Left renal cortex interstitium (tissue), 4 donors: Measurements from ENCODE around the gene FOXO6. TPM values are rescaled to one million over a fixed set of nuclear protein-coding genes. Genes with fewer than 3 reads are reported as not detected.
"Not testable (repeated sequence)": the region's sequence is repeated elsewhere in the genome, so short reads cannot be mapped to it uniquely, and the experiment has no call there.

ENCODE experiments used
- DNase-seq, 4 donors: peaks; one replicate each; pipeline ENCODE4 v3.0.0-alpha.2; 2013; ENCODE audit warnings: low read depth in 4 of 4, low spot score in 2 of 4, missing footprints in 1 of 4
- polyA plus RNA-seq, 4 donors: library from polyadenylated mRNA; unstranded; fragments of 120-200 nt; gene quantifications; one replicate each; pipeline ENCODE4 v1.2.1, GENCODE V29; 2013; ENCODE audit not compliant: insufficient read length in 4 of 4

Gene FOXO6
- polyA plus RNA-seq, 4 donors: 1.6 to 3.2 (median 2.4) TPM

- no peak for DNase-seq
Observed at GRCh38 chr1:41328780-41329640, 32.2 kb upstream of the FOXO6 start.

GRCh38 chr1:41329662-41330587 lies 31.3 kb upstream of the FOXO6 start:
- no peak for DNase-seq

GRCh38 chr1:41330588-41331545 lies 30.4 kb upstream of the FOXO6 start:
- DNase-seq: no peak

- DNase-seq: no peak
Observed at GRCh38 chr1:41331546-41331917, 29.7 kb upstream of the FOXO6 start.

- DNase-seq: not testable (repeated sequence)
Observed at GRCh38 chr1:41332161-41332560, 29.1 kb upstream of the FOXO6 start.

- DNase-seq: no peak
Observed at GRCh38 chr1:41333146-41333784, 28.0 kb upstream of the FOXO6 start.

GRCh38 chr1:41338820-41339219 lies 22.4 kb upstream of the FOXO6 start:
- DNase-seq: no peak

GRCh38 chr1:41340655-41341364 lies 20.4 kb upstream of the FOXO6 start:
- DNase-seq: no peak

- no peak for DNase-seq
Observed at GRCh38 chr1:41341365-41341683, 19.9 kb upstream of the FOXO6 start.

GRCh38 chr1:41341772-41342562 lies 19.3 kb upstream of the FOXO6 start:
- no peak for DNase-seq

- DNase-seq: no peak
Observed at GRCh38 chr1:41342774-41343355, 18.4 kb upstream of the FOXO6 start.

- DNase-seq: no peak
Observed at GRCh38 chr1:41343790-41344699, 17.2 kb upstream of the FOXO6 start.

- DNase-seq: no peak
Observed at GRCh38 chr1:41344708-41345159, 16.5 kb upstream of the FOXO6 start.

- DNase-seq: no peak
Observed at GRCh38 chr1:41345434-41346075, 15.7 kb upstream of the FOXO6 start.

GRCh38 chr1:41347276-41347675 lies 14.0 kb upstream of the FOXO6 start:
- no peak for DNase-seq

- DNase-seq: no peak
Observed at GRCh38 chr1:41348394-41348793, 12.8 kb upstream of the FOXO6 start.
